Liver (tissue), 9 donors: Measurements from ENCODE around the gene XYLT1. TPM values are rescaled to one million over a fixed set of nuclear protein-coding genes. Genes with fewer than 3 reads are reported as not detected.
A peak's percentile ranks its signal among the peaks of the same experiment; 100 is the strongest.

ENCODE experiments used
- DNase-seq: peaks from one replicate; pipeline ENCODE4 v3.0.0-alpha.2; 2017; ENCODE audit warnings: low spot score
- H3K27ac ChIP-seq, 2 donors: one replicate each; pipeline ENCODE4 v1.7.0; 2013; ENCODE audit warnings: inconsistent platforms in 2 of 2, low read length in 2 of 2, control low read depth in 1 of 2, low read depth in 1 of 2, mild to moderate bottlenecking in 1 of 2
- H3K27me3 ChIP-seq, 4 donors: one replicate each; pipeline versions ENCODE4 v1.6.1 to v1.7.0; 2013; ENCODE audit warnings: low read length in 3 of 4, inconsistent platforms in 1 of 4, mild to moderate bottlenecking in 1 of 4, moderate library complexity in 1 of 4; ENCODE audit not compliant: control insufficient read depth in 4 of 4, insufficient read depth in 4 of 4
- H3K36me3 ChIP-seq, 4 donors: one replicate each; pipeline versions ENCODE4 v1.6.1 to v1.7.0; 2013; ENCODE audit warnings: low read length in 3 of 4, mild to moderate bottlenecking in 3 of 4, low read depth in 1 of 4, moderate library complexity in 1 of 4; ENCODE audit not compliant: control insufficient read depth in 4 of 4, insufficient read depth in 3 of 4
- H3K4me1 ChIP-seq, 4 donors: one replicate each; pipeline versions ENCODE4 v1.6.1 to v1.7.0; 2013; ENCODE audit warnings: low read length in 3 of 4, mild to moderate bottlenecking in 3 of 4, moderate library complexity in 1 of 4; ENCODE audit not compliant: control insufficient read depth in 4 of 4, insufficient read depth in 4 of 4
- H3K4me3 ChIP-seq, 3 donors: one replicate each; pipeline versions ENCODE4 v1.6.1 to v1.7.0; 2013; ENCODE audit warnings: low read length in 3 of 3, control low read depth in 1 of 3, low read depth in 1 of 3, mild to moderate bottlenecking in 1 of 3
- H3K9ac ChIP-seq, 2 donors: one replicate each; pipeline ENCODE4 v1.7.0; 2013; ENCODE audit warnings: low read length in 2 of 2, mild to moderate bottlenecking in 2 of 2, moderate library complexity in 2 of 2, control low read depth in 1 of 2, low read depth in 1 of 2
- H3K9me3 ChIP-seq, 4 donors: one replicate each; pipeline versions ENCODE4 v1.6.1 to v1.7.0; 2013; ENCODE audit warnings: low read length in 3 of 4; ENCODE audit not compliant: control insufficient read depth in 4 of 4
- FOXA1 ChIP-seq: IDR thresholded peaks from 2 replicates; pipeline ENCODE4 v1.6.1; 2016; ENCODE audit warnings: antibody characterized with exemption
- FOXA2 ChIP-seq: IDR thresholded peaks from 2 replicates; pipeline ENCODE4 v1.6.1; 2016; ENCODE audit warnings: antibody characterized with exemption
- GABPA ChIP-seq, 2 donors: IDR thresholded peaks in 1 of 2; conservative IDR thresholded peaks in 1 of 2; 2 replicates each; pipeline ENCODE4 v1.6.1; 2016; ENCODE audit warnings: antibody characterized with exemption in 2 of 2, mild to moderate bottlenecking in 1 of 2, moderate library complexity in 1 of 2
- HNF4A ChIP-seq, 2 donors: conservative IDR thresholded peaks; 2 replicates each; pipeline ENCODE4 v1.6.1; 2016; ENCODE audit warnings: antibody characterized with exemption in 2 of 2, mild to moderate bottlenecking in 2 of 2
- NR2F2 ChIP-seq: IDR thresholded peaks from 2 replicates; pipeline ENCODE4 v1.6.1; 2016; ENCODE audit warnings: antibody characterized with exemption
- RAD21 ChIP-seq, 2 donors: IDR thresholded peaks; 2 replicates each; pipeline ENCODE4 v1.6.1; 2016; ENCODE audit warnings: antibody characterized with exemption in 2 of 2, mild to moderate bottlenecking in 2 of 2
- RXRA ChIP-seq, 2 donors: IDR thresholded peaks; 2 replicates each; pipeline ENCODE4 v1.6.1; 2017 to 2018; ENCODE audit warnings: antibody characterized with exemption in 2 of 2, mild to moderate bottlenecking in 1 of 2
- SP1 ChIP-seq: IDR thresholded peaks from 2 replicates; pipeline ENCODE4 v1.6.1; 2018; ENCODE audit warnings: antibody characterized with exemption, mild to moderate bottlenecking
- TAF1 ChIP-seq: conservative IDR thresholded peaks from 2 replicates; pipeline ENCODE4 v1.6.1; 2016; ENCODE audit warnings: antibody characterized with exemption, mild to moderate bottlenecking
- YY1 ChIP-seq: IDR thresholded peaks from 2 replicates; pipeline ENCODE4 v1.6.1; 2016; ENCODE audit warnings: antibody characterized with exemption, mild to moderate bottlenecking
- WGBS: extraction: QIAGEN DNeasy Blood & Tissue Kit; methylation state at CpG from one replicate; pipeline ENCODE4 v1.1.7; 2013; 5-methylcytosine and 5-hydroxymethylcytosine counted together
- polyA plus RNA-seq, 2 donors: library from polyadenylated mRNA; stranded (reverse) in 1 of 2; unstranded in 1 of 2; fragments of 200-250 nt in 1 of 2; fragments of >200 nt in 1 of 2; fragmentation: Nextera tagmentation in 1 of 2; extraction: Ambion mirVana in 1 of 2; gene quantifications; one replicate each; pipeline versions ENCODE4 v1.2.1 to v1.2.3, GENCODE V29; 2013 to 2015
- total RNA-seq, 2 donors: library from RNA; depleted of rRNA; stranded (reverse); fragments of >200 nt; gene quantifications; one replicate each; pipeline ENCODE4 v1.2.3, GENCODE V29; 2014
- TF ChIP-seq, protein P1 (sequence below): IDR thresholded peaks from 2 replicates; pipeline ENCODE4 v1.6.1; 2016; ENCODE audit warnings: antibody characterized with exemption
- TF ChIP-seq, protein P2 (sequence below): IDR thresholded peaks from 2 replicates; pipeline ENCODE4 v1.6.1; 2016; ENCODE audit warnings: antibody characterized with exemption
- TF ChIP-seq, protein P3 (sequence below): IDR thresholded peaks from 2 replicates; pipeline ENCODE4 v1.6.1; 2016; ENCODE audit warnings: antibody characterized with exemption
- TF ChIP-seq, protein P4 (sequence below): fragments of 150-350 bp; IDR thresholded peaks from 2 replicates; pipeline ENCODE4 v1.5.1; 2017; ENCODE audit warnings: improper control_type of control experiment, low read depth, low read length; ENCODE audit not compliant: missing input control
- TF ChIP-seq, protein P5 (sequence below): IDR thresholded peaks from 2 replicates; pipeline ENCODE4 v1.6.1; 2016; ENCODE audit warnings: antibody characterized with exemption, mild to moderate bottlenecking
- donor health status: healthy.
- donor health status: healthy.
- donor health status: healthy.
- donor health status: healthy.
- donor health status: healthy.

Gene XYLT1
- total and polyA plus RNA-seq, 4 donors: 0.25 to 2.3 (median 0.53) TPM

DNA sequence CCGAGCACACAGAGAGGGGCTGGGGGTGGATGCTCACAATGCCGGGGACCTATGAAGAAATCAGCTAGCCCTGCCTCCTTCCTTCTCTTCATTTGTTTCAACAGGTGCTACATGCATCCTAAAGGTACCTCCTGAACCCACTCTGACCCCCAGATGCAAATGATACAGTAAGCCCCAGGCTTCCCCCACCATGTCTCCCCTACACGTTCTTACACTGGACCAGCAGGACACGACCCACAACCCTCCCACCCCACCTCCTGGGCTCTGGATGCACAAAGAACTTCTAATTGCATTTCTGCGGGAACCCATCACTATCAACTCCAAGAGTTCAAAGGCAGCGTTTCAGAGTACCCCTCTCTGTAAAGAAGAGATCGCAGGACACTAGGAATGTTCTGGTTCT, 2.1 kb downstream of the XYLT1 start (continued):
- TF ChIP-seq, protein P1, sequence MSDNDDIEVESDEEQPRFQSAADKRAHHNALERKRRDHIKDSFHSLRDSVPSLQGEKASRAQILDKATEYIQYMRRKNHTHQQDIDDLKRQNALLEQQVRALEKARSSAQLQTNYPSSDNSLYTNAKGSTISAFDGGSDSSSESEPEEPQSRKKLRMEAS: no peak
- TF ChIP-seq NR2F2 (no peak), HNF4A (conservative IDR thresholded peaks at IDR 0.05) (no peak), GABPA (IDR thresholded peaks at IDR 0.05 in 1 of 2, conservative IDR thresholded peaks at IDR 0.05 in 1 of 2) (no peak), RAD21 (IDR thresholded peaks at IDR 0.05) (no peak), TAF1 (no peak)
- TF ChIP-seq, protein P2, sequence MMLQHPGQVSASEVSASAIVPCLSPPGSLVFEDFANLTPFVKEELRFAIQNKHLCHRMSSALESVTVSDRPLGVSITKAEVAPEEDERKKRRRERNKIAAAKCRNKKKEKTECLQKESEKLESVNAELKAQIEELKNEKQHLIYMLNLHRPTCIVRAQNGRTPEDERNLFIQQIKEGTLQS: no peak
- TF ChIP-seq, protein P3, sequence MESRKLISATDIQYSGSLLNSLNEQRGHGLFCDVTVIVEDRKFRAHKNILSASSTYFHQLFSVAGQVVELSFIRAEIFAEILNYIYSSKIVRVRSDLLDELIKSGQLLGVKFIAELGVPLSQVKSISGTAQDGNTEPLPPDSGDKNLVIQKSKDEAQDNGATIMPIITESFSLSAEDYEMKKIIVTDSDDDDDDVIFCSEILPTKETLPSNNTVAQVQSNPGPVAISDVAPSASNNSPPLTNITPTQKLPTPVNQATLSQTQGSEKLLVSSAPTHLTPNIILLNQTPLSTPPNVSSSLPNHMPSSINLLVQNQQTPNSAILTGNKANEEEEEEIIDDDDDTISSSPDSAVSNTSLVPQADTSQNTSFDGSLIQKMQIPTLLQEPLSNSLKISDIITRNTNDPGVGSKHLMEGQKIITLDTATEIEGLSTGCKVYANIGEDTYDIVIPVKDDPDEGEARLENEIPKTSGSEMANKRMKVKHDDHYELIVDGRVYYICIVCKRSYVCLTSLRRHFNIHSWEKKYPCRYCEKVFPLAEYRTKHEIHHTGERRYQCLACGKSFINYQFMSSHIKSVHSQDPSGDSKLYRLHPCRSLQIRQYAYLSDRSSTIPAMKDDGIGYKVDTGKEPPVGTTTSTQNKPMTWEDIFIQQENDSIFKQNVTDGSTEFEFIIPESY: no peak

DNA sequence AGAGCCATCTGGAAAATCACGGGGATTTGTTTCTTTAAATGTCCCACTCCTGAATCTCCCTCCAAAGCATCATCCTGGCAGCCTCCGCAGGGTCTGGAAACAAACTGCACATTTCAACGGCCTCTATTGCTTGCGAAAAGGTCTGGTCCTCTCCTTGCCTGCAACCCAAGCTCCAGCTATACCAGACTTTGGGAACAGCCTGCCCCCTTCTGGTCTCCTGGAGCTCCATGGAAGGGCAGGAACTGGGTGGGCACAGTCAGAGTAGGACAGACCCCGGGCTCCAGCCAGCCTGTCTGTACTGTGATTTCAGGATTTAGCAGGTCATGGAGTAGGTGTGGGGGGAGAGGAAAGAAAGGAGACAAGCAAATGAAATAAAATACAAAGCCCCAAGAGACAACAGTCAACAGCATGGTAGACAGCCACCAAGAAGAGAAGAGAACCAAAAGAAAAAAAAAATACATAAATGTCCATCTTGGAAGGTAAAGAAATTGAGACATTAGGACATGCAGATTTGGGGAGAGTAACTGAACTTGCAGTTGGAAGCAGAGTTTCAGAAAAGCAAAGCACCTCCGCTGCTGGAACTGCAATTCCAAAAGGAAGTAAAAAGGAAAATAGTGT, 2.7 kb downstream of the XYLT1 start:
- Histone ChIP-seq H3K4me3 (no peak overlapping the region), H3K9me3 (no peaks in the 10 kb centered on the region), H3K4me1 (peaks cover 0 to 9% (median 4%) of the 10 kb centered on the region in 4 donors), H3K27ac (no peak overlapping the region), H3K36me3 (no peaks in the 10 kb centered on the region), H3K9ac (no peak overlapping the region), H3K27me3 (peaks cover 0 to 16% (median 2%) of the 10 kb centered on the region in 4 donors)
- no peak for DNase-seq
- TF ChIP-seq, protein P4, sequence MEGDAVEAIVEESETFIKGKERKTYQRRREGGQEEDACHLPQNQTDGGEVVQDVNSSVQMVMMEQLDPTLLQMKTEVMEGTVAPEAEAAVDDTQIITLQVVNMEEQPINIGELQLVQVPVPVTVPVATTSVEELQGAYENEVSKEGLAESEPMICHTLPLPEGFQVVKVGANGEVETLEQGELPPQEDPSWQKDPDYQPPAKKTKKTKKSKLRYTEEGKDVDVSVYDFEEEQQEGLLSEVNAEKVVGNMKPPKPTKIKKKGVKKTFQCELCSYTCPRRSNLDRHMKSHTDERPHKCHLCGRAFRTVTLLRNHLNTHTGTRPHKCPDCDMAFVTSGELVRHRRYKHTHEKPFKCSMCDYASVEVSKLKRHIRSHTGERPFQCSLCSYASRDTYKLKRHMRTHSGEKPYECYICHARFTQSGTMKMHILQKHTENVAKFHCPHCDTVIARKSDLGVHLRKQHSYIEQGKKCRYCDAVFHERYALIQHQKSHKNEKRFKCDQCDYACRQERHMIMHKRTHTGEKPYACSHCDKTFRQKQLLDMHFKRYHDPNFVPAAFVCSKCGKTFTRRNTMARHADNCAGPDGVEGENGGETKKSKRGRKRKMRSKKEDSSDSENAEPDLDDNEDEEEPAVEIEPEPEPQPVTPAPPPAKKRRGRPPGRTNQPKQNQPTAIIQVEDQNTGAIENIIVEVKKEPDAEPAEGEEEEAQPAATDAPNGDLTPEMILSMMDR: peak; percentile 41
- no peak for TF ChIP-seq SP1
- no peak for TF ChIP-seq YY1
- TF ChIP-seq, protein P5, sequence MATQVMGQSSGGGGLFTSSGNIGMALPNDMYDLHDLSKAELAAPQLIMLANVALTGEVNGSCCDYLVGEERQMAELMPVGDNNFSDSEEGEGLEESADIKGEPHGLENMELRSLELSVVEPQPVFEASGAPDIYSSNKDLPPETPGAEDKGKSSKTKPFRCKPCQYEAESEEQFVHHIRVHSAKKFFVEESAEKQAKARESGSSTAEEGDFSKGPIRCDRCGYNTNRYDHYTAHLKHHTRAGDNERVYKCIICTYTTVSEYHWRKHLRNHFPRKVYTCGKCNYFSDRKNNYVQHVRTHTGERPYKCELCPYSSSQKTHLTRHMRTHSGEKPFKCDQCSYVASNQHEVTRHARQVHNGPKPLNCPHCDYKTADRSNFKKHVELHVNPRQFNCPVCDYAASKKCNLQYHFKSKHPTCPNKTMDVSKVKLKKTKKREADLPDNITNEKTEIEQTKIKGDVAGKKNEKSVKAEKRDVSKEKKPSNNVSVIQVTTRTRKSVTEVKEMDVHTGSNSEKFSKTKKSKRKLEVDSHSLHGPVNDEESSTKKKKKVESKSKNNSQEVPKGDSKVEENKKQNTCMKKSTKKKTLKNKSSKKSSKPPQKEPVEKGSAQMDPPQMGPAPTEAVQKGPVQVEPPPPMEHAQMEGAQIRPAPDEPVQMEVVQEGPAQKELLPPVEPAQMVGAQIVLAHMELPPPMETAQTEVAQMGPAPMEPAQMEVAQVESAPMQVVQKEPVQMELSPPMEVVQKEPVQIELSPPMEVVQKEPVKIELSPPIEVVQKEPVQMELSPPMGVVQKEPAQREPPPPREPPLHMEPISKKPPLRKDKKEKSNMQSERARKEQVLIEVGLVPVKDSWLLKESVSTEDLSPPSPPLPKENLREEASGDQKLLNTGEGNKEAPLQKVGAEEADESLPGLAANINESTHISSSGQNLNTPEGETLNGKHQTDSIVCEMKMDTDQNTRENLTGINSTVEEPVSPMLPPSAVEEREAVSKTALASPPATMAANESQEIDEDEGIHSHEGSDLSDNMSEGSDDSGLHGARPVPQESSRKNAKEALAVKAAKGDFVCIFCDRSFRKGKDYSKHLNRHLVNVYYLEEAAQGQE: no peak
- TF ChIP-seq RXRA (IDR thresholded peaks at IDR 0.05): no peak
- no peak for TF ChIP-seq TAF1
- TF ChIP-seq FOXA2: no peak
- no peak for TF ChIP-seq FOXA1
- no peak for TF ChIP-seq NR2F2
- no peak for TF ChIP-seq GABPA (IDR thresholded peaks at IDR 0.05 in 1 of 2, conservative IDR thresholded peaks at IDR 0.05 in 1 of 2)
- peak; percentile 72 to 79 for TF ChIP-seq RAD21 (IDR thresholded peaks at IDR 0.05)
- WGBS: 28% methylated on average over 6 of the region's 6 CpGs
